Activated CD8-positive, alpha-beta T cell treated with anti-CD3 and anti-CD28 coated beads for 36 hours (primary cell): ENCODE data around the gene CCDC149. TPM values are rescaled to one million over a fixed set of nuclear protein-coding genes. Genes with fewer than 3 reads are reported as not detected.

Experiments
- ATAC-seq: fragments of 200-7000 bp; cut with Tn5 transposase; one replicate; pipeline ENCODE4 v1.10.0; 2021; ENCODE audit warnings: mild to moderate bottlenecking, moderate library complexity
- CTCF ChIA-PET: fragments of 350-600 bp; sonication (Branson Sonifier 250); formaldehyde crosslinking; loops from one replicate; lab custom pipeline; 2021; ENCODE audit warnings: antibody characterized with exemption; lab: Charles Lee
- POLR2A ChIA-PET: fragments of 350-600 bp; sonication (Branson Sonifier 250); formaldehyde crosslinking; loops from one replicate; lab custom pipeline; 2021; ENCODE audit warnings: antibody characterized with exemption; lab: Charles Lee
- DNase-seq: peaks from one replicate; pipeline ENCODE4 v3.0.0-alpha.2; 2020
- H3K27ac Mint-ChIP-seq: one replicate; pipeline ENCODE4 v1.8.0; 2021; ENCODE audit warnings: mild to moderate bottlenecking, mixed read lengths
- H3K27me3 Mint-ChIP-seq: one replicate; pipeline ENCODE4 v1.8.0; 2021; ENCODE audit warnings: mixed read lengths
- H3K36me3 Mint-ChIP-seq: one replicate; pipeline ENCODE4 v1.8.0; 2021; ENCODE audit warnings: low read depth, mixed read lengths
- H3K4me1 Mint-ChIP-seq: one replicate; pipeline ENCODE4 v1.8.0; 2021; ENCODE audit warnings: low read depth, mixed read lengths
- H3K4me3 Mint-ChIP-seq: one replicate; pipeline ENCODE4 v1.8.0; 2021; ENCODE audit warnings: mild to moderate bottlenecking, moderate library complexity, mixed read lengths
- H3K9me3 Mint-ChIP-seq: one replicate; pipeline ENCODE4 v1.8.0; 2021; ENCODE audit warnings: mixed read lengths
- intact Hi-C: fragments of 100-400 bp; cut with micrococcal nuclease; formaldehyde crosslinking; loops from one replicate; pipeline ENCODE4 v1.10.0; 2022
- total RNA-seq, 2 experiments: library from RNA; stranded (reverse); gene quantifications; one replicate each; pipeline ENCODE4 v1.2.3, GENCODE V29; 2021
- TF ChIP-seq, protein P1 (sequence below): fragments of 200-600 bp; IDR thresholded peaks from one replicate; pipeline ENCODE4 v1.8.0; 2022; ENCODE audit warnings: antibody characterized with exemption, mild to moderate bottlenecking

Gene CCDC149
- total RNA-seq, 2 experiments from 2014 or later: not detected

DNA sequence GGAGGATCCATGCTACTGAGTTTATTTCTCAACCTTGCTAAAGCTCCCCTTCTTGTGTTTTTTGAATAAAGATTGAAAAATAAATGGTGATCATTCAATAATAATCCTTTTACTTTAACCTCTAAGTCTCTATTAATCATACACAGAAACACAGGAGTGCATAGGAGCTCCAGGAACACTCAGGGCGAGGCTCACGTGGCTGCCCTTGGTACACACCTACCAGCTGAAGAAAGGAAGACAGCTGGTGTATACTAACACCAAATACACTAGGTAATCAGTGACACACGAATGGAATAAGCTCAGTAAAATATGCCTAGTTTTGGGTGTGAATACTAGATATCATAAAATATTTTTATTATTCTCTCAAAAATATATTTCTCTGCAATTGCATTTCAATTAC lies 26.2 kb downstream of the CCDC149 start:
- Mint-ChIP-seq H3K27me3 (peaks cover 2% of the 10 kb centered on the region), H3K36me3 (no peaks in the 10 kb centered on the region), H3K4me3 (no peak overlapping the region), H3K27ac (no peak overlapping the region), H3K9me3 (no peaks in the 10 kb centered on the region), H3K4me1 (no peaks in the 10 kb centered on the region)
- intact Hi-C loops: no loop called here
- TF ChIP-seq, protein P1, sequence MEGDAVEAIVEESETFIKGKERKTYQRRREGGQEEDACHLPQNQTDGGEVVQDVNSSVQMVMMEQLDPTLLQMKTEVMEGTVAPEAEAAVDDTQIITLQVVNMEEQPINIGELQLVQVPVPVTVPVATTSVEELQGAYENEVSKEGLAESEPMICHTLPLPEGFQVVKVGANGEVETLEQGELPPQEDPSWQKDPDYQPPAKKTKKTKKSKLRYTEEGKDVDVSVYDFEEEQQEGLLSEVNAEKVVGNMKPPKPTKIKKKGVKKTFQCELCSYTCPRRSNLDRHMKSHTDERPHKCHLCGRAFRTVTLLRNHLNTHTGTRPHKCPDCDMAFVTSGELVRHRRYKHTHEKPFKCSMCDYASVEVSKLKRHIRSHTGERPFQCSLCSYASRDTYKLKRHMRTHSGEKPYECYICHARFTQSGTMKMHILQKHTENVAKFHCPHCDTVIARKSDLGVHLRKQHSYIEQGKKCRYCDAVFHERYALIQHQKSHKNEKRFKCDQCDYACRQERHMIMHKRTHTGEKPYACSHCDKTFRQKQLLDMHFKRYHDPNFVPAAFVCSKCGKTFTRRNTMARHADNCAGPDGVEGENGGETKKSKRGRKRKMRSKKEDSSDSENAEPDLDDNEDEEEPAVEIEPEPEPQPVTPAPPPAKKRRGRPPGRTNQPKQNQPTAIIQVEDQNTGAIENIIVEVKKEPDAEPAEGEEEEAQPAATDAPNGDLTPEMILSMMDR: no peak
- DNase-seq: no peak
- ChIA-PET CTCF (no interaction called here), POLR2A (no interaction called here)
- ATAC-seq: no peak

DNA sequence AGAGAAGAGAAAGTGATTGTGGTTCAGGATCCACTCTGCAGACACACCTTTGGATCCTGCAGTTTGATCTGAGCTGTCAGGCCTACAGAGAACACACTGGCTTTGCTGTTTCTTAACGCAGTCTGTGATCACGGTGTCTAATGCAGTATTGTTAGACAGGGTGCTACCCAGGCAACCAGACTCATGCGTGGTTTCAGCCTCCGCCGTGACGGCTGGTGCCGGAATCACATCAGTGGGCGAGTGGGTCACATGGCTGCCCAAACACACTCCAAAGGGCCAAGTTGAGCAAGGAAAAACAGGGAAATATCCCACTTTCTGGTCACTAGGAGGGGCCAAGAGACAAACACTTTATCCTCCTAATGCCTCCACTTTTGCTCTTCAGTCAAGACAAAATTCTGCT lies 27.5 kb downstream of the CCDC149 start:
- peaks cover 2% of the 10 kb centered on the region for H3K9me3 Mint-ChIP-seq
- H3K4me3 Mint-ChIP-seq: no peak overlapping the region
- ATAC-seq: no peak
- H3K27me3 Mint-ChIP-seq: peaks cover 2% of the 10 kb centered on the region
- TF ChIP-seq, protein P1: no peak
- ChIA-PET CTCF (no interaction called here), POLR2A (no interaction called here)
- DNase-seq: no peak
- H3K36me3 Mint-ChIP-seq: no peaks in the 10 kb centered on the region
- no peak overlapping the region for H3K27ac Mint-ChIP-seq
- intact Hi-C loops: no loop called here
- no peaks in the 10 kb centered on the region for H3K4me1 Mint-ChIP-seq

DNA sequence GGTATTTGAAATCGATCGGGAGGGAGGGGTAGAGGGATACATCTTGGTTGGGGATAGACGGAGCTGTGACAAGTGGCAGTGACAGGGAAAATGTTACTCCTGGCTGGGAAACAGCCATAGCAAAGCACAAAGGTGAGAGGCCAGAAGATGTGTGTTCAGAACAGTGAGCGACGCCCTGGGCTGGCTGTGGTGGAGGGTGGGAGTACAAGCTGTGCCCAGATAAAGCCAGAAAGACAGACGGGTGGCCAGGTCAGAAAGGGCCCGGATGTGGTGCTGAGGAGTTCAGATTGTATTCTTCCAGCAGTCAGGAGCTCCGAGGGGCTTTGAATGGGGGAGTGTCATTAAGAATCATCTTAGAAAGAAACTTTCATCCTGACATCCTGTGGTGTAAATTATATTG lies 27.9 kb downstream of the CCDC149 start:
- no peak overlapping the region for H3K27ac Mint-ChIP-seq
- ATAC-seq (no peak), DNase-seq (no peak)
- H3K4me3 Mint-ChIP-seq: no peak overlapping the region
- TF ChIP-seq, protein P1: no peak
- intact Hi-C loops: no loop called here
- CTCF ChIA-PET: interaction anchor here (2.5 kb wide), 1 partner anchor 95 kb away, joined by 7 read pairs; no protein-coding TSS in a partner anchor
- H3K9me3 Mint-ChIP-seq: peaks cover 2% of the 10 kb centered on the region
- no peaks in the 10 kb centered on the region for H3K4me1 Mint-ChIP-seq
- peaks cover 2% of the 10 kb centered on the region for H3K27me3 Mint-ChIP-seq
- POLR2A ChIA-PET: interaction anchor here (0.6 kb wide), 1 partner anchor 178 kb away, joined by 3 read pairs; no protein-coding TSS in a partner anchor
- H3K36me3 Mint-ChIP-seq: no peaks in the 10 kb centered on the region

DNA sequence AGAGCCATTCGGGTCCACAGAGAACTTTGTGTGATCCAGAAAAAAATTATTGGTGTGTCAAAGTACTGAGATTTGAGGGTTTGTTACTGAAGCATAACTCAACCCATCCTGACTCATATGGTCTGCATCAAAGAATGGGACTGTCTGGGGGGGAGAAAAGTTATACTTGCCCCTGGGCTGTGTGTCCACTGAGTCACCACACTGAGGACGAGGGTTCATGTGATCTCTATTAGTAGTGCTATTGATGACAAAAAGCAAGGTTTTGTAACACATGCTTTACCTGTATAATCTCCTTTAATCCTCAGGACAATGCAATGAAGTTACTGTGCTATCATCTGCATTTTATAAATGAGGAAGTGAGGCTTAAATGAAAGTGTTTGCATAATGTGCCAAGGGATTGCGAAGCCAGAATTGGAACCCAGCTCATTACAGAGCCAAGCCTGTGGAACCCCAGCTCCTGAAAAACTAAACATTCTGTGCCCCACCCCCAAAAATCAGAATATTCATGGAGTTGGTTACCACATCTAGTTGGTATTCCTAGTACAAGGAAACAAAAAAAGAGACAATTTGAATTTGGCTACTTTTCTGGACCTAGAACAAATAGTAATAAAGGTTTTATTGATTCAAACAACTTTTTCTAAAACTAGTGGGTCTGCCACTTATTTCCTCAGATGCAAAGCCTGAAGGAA lies 31.2 kb downstream of the CCDC149 start:
- CTCF ChIA-PET: no interaction called here
- intact Hi-C loops: no loop called here

DNA sequence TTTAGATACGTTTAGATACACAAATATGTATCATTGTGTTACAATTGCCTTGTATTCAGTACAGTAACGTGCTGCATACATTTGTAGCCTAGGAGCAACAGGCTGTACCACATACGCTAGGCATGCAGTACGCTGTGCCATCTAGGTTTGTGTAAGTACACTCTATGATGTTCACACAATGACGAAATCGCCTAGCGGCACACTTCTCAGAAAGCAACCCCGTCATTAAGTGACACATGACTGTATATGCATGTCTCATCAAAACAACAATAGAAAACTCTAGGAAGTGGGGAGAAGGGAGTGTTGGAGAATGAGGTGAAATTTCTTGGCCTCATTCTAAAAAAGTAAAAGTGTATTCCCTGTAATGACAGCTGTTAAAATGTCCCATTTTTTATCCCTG lies 32.7 kb downstream of the CCDC149 start:
- CTCF ChIA-PET: no interaction called here
- Mint-ChIP-seq H3K36me3 (no peaks in the 10 kb centered on the region), H3K4me3 (no peak overlapping the region), H3K27me3 (peaks cover 1% of the 10 kb centered on the region), H3K4me1 (no peaks in the 10 kb centered on the region), H3K27ac (no peak overlapping the region), H3K9me3 (peaks cover 2% of the 10 kb centered on the region)
- no peak for DNase-seq
- TF ChIP-seq, protein P1: no peak
- POLR2A ChIA-PET: interaction anchor here (0.6 kb wide), 1 partner anchor 927 kb away, joined by 3 read pairs; no protein-coding TSS in a partner anchor
- intact Hi-C loops: no loop called here
- ATAC-seq: no peak

More for the DNA sequence above, 31.2 kb downstream of the CCDC149 start:
- ATAC-seq (no peak), DNase-seq (no peak)
- POLR2A ChIA-PET: no interaction called here
- no peaks in the 10 kb centered on the region for H3K36me3 Mint-ChIP-seq
- no peak overlapping the region for H3K4me3 Mint-ChIP-seq
- no peaks in the 10 kb centered on the region for H3K4me1 Mint-ChIP-seq
- H3K27me3 Mint-ChIP-seq: peaks cover 1% of the 10 kb centered on the region
- peaks cover 2% of the 10 kb centered on the region for H3K9me3 Mint-ChIP-seq
- TF ChIP-seq, protein P1: no peak
- H3K27ac Mint-ChIP-seq: no peak overlapping the region
